GM19240 (cell line): Measurements from ENCODE around the gene MKI67.

ENCODE experiments used
- DNase-seq: peaks from one replicate; pipeline ENCODE4 v3.0.0; 2011; ENCODE audit warnings: low spot score; ENCODE audit not compliant: insufficient read length

The MKI67 gene

DNA sequence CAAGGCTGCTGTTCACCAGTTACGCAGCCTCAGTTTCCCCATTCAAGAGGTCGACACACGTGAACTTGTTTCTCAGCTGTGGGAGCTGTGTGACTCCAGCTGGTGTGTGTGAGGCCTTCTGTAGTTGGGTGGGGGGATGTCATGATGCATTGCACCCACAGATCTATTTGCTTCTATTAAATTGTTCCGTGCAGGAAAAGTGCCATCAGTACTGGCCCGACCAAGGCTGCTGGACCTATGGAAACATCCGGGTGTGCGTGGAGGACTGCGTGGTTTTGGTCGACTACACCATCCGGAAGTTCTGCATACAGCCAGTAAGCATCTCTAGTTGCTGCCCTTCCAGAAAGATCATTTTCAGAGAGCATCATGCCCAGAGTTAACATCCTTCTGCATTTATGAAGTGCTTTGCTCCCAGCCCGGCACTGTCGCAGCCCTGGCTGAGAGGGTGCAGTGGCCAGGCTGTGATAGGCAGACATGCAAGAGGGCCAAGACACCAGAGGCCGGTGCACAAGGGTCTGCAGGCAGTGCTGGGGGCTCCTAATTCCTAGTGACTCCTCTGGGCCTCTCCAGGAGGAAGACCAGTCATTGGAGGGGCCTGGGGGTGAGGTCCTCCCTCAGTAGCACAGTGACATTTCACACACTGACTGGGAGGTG is 60.2 kb downstream of the MKI67 start:
- DNase-seq, result no peak

- DNase-seq, result no peak
Observed at GRCh38 chr10:128064970-128065580, 61.1 kb downstream of the MKI67 start.

- DNase-seq, result no peak
Observed at GRCh38 chr10:128064108-128064969, 61.9 kb downstream of the MKI67 start.

- DNase-seq, result no peak
Observed at GRCh38 chr10:128063736-128064107, 62.5 kb downstream of the MKI67 start.

GRCh38 chr10:128062881-128063563 is 63.2 kb downstream of the MKI67 start:
- no peak for DNase-seq

GRCh38 chr10:128062331-128062880 is 63.8 kb downstream of the MKI67 start:
- no peak for DNase-seq

DNA sequence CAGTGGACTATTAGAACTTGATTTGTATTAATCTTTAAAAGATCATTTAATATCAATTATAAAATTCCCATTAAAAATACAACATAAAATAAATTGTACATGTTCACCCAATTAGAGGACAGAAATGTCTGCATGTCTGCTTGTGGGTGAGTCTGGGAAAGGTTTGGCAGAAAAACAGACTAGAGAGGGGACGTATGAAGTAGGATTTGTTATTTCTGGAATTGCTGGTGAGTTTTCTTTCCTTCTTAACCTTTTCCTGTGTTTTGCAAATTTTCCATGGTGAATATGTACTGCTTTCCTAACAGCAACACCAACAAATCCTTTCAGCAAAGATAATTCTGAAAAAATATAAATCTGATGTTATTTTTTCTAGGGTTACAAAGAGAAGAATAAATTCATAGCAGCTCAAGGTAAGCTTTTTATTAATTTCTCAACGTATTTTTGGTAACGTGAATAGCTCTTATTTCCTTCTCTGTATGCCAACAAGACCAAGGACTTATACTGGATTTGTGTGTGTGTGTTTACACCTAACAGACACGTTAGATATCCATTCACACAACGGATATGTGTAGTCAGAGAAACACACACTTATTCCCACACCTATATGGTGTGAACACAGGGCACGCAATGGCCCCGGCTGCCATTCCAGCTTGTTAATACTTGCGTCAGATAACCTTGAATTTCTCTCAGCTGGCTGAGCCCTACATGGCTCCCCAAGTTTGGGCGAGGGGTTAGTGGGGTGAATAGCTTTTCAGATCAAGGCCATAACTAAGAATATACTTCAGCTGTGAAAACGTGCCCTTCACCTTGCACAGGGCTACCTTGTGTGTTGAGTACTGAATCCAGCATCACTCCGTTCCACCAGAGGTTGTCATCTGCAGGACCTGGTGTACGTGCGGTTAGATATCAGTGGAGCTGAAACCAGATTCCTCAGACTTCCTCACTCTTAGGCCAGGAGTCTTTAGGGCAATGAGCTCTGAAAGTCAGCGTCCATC is 64.6 kb downstream of the MKI67 start:
- DNase-seq, result no peak

GRCh38 chr10:128060341-128061250 is 65.6 kb downstream of the MKI67 start:
- DNase-seq, result no peak

- DNase-seq, result no peak
Observed at GRCh38 chr10:128059982-128060293, 66.3 kb downstream of the MKI67 start.

DNA sequence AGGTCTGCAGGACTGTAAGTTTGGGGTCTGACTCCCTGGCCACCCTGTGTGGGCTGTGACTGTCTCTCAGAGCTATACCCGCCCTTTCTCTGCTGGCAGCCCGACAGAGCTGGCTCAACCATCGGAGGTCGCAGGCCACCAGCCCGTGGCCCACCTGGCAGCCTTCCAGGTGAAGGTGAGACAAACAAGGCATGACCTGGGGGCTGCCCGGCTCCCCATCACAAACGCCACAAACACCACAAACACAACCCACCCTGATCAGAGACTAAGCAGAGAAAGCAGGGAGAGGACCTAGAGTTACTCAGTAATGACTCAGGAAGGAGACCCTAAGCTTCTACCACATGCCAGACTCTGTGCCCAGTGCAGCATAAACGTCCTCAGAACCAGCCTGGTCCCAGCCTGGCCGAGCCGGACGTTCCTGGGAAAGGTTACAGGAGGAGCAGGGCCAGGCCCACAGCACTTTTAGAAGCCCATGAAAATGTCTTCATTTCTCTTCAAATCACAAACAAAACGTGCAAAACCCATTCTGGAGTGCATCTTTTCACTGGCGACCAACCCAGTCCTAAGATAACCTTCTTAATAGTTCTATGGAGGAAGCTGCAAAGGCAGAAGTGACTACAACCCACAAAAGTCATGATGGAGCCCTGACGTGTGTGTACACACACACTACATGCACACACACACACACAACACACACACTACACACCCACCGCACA is 66.8 kb downstream of the MKI67 start:
- no peak for DNase-seq

DNA sequence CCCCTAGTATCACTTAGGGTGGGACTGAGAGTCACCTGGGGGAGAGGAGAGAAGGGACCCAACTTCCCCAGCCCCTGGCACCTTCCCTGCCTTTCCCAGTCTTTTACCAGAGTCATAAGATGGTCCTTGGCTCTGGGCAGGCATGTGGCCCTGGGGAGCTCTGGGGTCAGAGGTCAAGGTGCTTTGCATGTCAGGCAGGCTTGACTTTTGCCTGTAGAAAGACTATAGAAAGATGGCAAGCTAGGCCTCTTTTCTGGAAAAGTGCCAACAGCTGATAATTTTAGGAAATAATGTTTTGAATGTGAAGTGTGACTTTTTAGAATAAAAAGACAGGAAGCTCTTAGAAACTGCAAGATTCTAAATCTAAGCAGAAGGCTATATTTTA is 67.5 kb downstream of the MKI67 start:
- DNase-seq, result no peak

- no peak for DNase-seq
Observed at GRCh38 chr10:128058106-128058749, 68.0 kb downstream of the MKI67 start.

DNA sequence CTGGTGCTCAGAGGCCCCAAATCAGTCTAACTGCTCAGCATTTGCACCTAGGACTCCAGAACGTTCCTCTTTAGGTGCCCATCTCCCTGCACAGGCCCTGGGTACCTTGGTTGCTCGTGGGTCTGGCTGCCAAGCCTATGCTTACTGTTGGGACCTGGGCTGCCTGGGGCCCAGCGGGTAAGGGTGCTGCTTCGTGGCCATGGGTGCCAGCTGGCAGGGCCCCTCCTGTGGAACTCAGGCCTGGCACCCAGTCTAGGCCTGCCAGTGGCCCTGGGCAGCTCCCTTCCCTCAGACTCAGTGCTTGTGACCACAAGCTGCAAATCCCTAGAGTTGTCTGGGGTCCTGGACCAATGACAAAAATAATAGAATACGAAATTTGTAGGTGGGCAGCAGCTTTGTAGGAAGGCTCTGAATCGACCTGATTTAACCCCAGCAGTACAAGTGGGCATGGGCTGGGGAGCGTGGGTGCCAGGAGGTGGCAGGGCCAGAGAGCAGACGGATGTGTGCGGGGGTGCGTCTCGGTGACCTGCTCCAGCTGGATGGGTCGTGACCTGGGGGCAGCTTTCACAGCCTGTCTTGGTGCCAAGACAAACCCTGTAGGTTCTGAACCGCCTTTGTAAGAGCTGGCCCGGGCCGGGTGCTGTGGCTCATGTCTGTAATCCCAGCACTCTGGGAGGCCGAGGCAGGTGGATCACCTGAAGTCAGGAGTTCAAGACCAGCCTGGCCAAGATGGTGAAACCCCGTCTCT is 69.7 kb downstream of the MKI67 start:
- DNase-seq, result no peak

DNA sequence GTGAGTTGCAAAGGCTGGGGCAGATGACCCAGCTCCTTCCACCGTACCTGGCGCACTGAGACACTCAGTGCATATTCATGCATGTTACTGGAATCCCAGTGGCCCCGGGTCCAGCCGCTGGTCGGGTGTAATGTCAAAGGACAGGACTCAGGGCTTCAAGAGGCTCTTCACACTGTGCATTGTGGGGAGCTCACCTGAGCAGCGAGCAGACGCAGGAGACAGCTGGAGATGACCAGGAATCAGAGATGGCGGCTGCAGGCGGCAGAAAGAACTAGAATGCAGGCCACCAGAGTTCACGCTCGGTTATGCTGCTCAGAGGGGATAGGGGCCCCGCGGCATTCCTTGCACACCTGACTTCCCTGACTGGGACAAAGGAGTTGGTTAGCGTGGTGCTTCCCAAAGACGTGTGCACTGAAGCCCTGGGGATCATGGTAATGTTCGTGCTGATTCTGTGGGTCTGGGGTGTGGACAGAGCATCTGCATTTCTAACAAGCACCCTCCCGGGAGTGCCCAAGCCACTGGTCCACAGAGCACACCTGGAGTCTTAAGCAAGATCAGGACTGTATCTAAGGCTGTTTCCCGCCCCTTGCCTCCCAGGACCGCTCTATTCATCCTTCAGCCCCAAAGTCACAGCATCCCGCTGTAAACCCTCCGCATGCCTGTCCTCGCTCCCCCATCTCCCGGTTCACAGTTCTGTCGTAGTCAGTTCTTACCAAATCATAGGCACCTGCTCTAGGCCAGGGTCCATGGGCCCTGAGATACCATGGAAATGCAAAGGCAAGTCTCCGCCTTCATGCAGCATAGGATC is 71.0 kb downstream of the MKI67 start:
- no peak for DNase-seq

GRCh38 chr10:128054163-128054970 is 71.9 kb downstream of the MKI67 start:
- DNase-seq, result no peak

DNA sequence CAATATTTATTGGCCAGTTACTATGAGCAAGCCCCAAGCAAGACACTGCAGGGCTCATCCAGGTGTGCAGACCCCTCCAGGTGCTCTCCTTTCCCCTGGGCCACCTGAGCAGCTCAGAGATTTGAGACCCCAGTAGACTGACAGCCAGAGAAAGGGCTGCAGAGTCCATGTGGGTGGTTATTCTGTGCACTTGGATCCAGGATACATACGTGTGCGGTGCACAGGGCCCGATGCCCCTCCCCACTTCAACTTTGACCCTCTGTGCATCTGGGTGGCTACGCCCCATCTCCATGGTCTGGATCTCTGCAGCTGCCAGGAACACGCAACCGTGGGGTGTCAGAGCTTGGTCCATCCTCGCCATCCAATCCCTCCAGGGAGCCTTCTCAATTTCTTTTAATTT is 72.9 kb downstream of the MKI67 start:
- no peak for DNase-seq
